Measurements from ENCODE around the gene PTPRT.

PTPRT gene

GRCh38 chr20:42775866-42776265, 413.8 kb downstream of the PTPRT start:
- DNase-seq = no peak

GRCh38 chr20:42775037-42775436, 414.7 kb downstream of the PTPRT start:
- DNase-seq = no peak

GRCh38 chr20:42763015-42763414, 426.7 kb downstream of the PTPRT start:
- no peak for DNase-seq

- no peak for DNase-seq
Measured at GRCh38 chr20:42756991-42757390, 432.7 kb downstream of the PTPRT start.

GRCh38 chr20:42754706-42755105, 435.0 kb downstream of the PTPRT start:
- DNase-seq = no peak

- DNase-seq = no peak
Measured at GRCh38 chr20:42752620-42753019, 437.1 kb downstream of the PTPRT start.

GRCh38 chr20:42749556-42749955, 440.1 kb downstream of the PTPRT start:
- DNase-seq = no peak

- DNase-seq = no peak
Measured at GRCh38 chr20:42747765-42748411, 441.8 kb downstream of the PTPRT start.

GRCh38 chr20:42744756-42745465, 444.8 kb downstream of the PTPRT start:
- no peak for DNase-seq

GRCh38 chr20:42742926-42743325, 446.8 kb downstream of the PTPRT start:
- no peak for DNase-seq

- no peak for DNase-seq
Measured at GRCh38 chr20:42741906-42742305, 447.8 kb downstream of the PTPRT start.

GRCh38 chr20:42740226-42740870, 449.4 kb downstream of the PTPRT start:
- DNase-seq = no peak

- DNase-seq = no peak
Measured at GRCh38 chr20:42739683-42740082, 450.0 kb downstream of the PTPRT start.

GRCh38 chr20:42735539-42735938, 454.2 kb downstream of the PTPRT start:
- no peak for DNase-seq

GRCh38 chr20:42734660-42735368, 454.9 kb downstream of the PTPRT start:
- DNase-seq = no peak

- DNase-seq = no peak
Measured at GRCh38 chr20:42721923-42722322, 467.8 kb downstream of the PTPRT start.

GRCh38 chr20:42714298-42715141, 475.2 kb downstream of the PTPRT start:
- no peak for DNase-seq

GRCh38 chr20:42708266-42708665, 481.4 kb downstream of the PTPRT start:
- no peak for DNase-seq

- no peak for DNase-seq
Measured at GRCh38 chr20:42706759-42707158, 482.9 kb downstream of the PTPRT start.

- DNase-seq = no peak
Measured at GRCh38 chr20:42705550-42705949, 484.2 kb downstream of the PTPRT start.

GRCh38 chr20:42703744-42704143, 486.0 kb downstream of the PTPRT start:
- peak; percentile 35 for DNase-seq

- no peak for DNase-seq
Measured at GRCh38 chr20:42701948-42702347, 487.8 kb downstream of the PTPRT start.

GRCh38 chr20:42700372-42700771, 489.3 kb downstream of the PTPRT start:
- DNase-seq = no peak

All from OCI-M1 (cell line).